Measurements from ENCODE around the gene ZNF281. TPM values are rescaled to one million over a fixed set of nuclear protein-coding genes. Genes with fewer than 3 reads are reported as not detected.

Gene ZNF281
- polyA plus RNA-seq, 1 donor: 16.5 TPM

GRCh38 chr1:200398373-200398772 lies 11.5 kb downstream of the ZNF281 start:
- no peak for DNase-seq
- Histone ChIP-seq H3K9me3 (ENCODE audit: control insufficient read depth, low read depth, low read length) (no peaks in the 10 kb centered on the region), H3K27me3 (ENCODE audit: control insufficient read depth, insufficient read depth, low read length) (no peaks in the 10 kb centered on the region), H3K27ac (ENCODE audit: low read length) (no peak overlapping the region), H3K4me3 (ENCODE audit: low read length) (no peak overlapping the region), H3K4me1 (ENCODE audit: control insufficient read depth, insufficient read depth, low read length) (no peaks in the 10 kb centered on the region), H3K36me3 (ENCODE audit: control insufficient read depth, insufficient read depth, low read length) (no peaks in the 10 kb centered on the region)
- WGBS (ENCODE audit: insufficient coverage, low lambda C conversion rate): 100% methylated on average over 1 of the region's 1 CpG

- no peaks in the 10 kb centered on the region for H3K9me3 ChIP-seq (ENCODE audit: control insufficient read depth, low read depth, low read length)
- H3K36me3 ChIP-seq (ENCODE audit: control insufficient read depth, insufficient read depth, low read length): no peaks in the 10 kb centered on the region
- H3K27me3 ChIP-seq (ENCODE audit: control insufficient read depth, insufficient read depth, low read length): no peaks in the 10 kb centered on the region
- no peaks in the 10 kb centered on the region for H3K4me1 ChIP-seq (ENCODE audit: control insufficient read depth, insufficient read depth, low read length)
- no peak for DNase-seq
- WGBS (ENCODE audit: insufficient coverage, low lambda C conversion rate): no CpG with 5 or more reads among the region's 7 CpGs
- H3K4me3 ChIP-seq (ENCODE audit: low read length): no peak overlapping the region
- no peak overlapping the region for H3K27ac ChIP-seq (ENCODE audit: low read length)
These were observed 17.1 kb downstream of the ZNF281 start for GRCh38 chr1:200392625-200393185.

- Histone ChIP-seq H3K27ac (ENCODE audit: low read length) (no peak overlapping the region), H3K36me3 (ENCODE audit: control insufficient read depth, insufficient read depth, low read length) (no peaks in the 10 kb centered on the region), H3K4me1 (ENCODE audit: control insufficient read depth, insufficient read depth, low read length) (no peaks in the 10 kb centered on the region), H3K9me3 (ENCODE audit: control insufficient read depth, low read depth, low read length) (no peaks in the 10 kb centered on the region), H3K27me3 (ENCODE audit: control insufficient read depth, insufficient read depth, low read length) (no peaks in the 10 kb centered on the region), H3K4me3 (ENCODE audit: low read length) (no peak overlapping the region)
- WGBS (ENCODE audit: insufficient coverage, low lambda C conversion rate): no CpG with 5 or more reads among the region's 1 CpG
- no peak for DNase-seq
These were observed 18.1 kb downstream of the ZNF281 start for GRCh38 chr1:200391747-200392146.

- H3K9me3 ChIP-seq (ENCODE audit: control insufficient read depth, low read depth, low read length): no peaks in the 10 kb centered on the region
- no peak overlapping the region for H3K4me3 ChIP-seq (ENCODE audit: low read length)
- H3K27ac ChIP-seq (ENCODE audit: low read length): no peak overlapping the region
- no peaks in the 10 kb centered on the region for H3K36me3 ChIP-seq (ENCODE audit: control insufficient read depth, insufficient read depth, low read length)
- WGBS (ENCODE audit: insufficient coverage, low lambda C conversion rate): no CpG with 5 or more reads among the region's 1 CpG
- no peaks in the 10 kb centered on the region for H3K27me3 ChIP-seq (ENCODE audit: control insufficient read depth, insufficient read depth, low read length)
- no peaks in the 10 kb centered on the region for H3K4me1 ChIP-seq (ENCODE audit: control insufficient read depth, insufficient read depth, low read length)
- no peak for DNase-seq
These were observed 21.0 kb downstream of the ZNF281 start for GRCh38 chr1:200388791-200389190.

GRCh38 chr1:200386416-200386815 lies 23.4 kb downstream of the ZNF281 start:
- no CpG with 5 or more reads among the region's 4 CpGs for WGBS (ENCODE audit: insufficient coverage, low lambda C conversion rate)
- no peaks in the 10 kb centered on the region for H3K4me1 ChIP-seq (ENCODE audit: control insufficient read depth, insufficient read depth, low read length)
- no peak overlapping the region for H3K4me3 ChIP-seq (ENCODE audit: low read length)
- H3K27me3 ChIP-seq (ENCODE audit: control insufficient read depth, insufficient read depth, low read length): no peaks in the 10 kb centered on the region
- DNase-seq: no peak
- no peaks in the 10 kb centered on the region for H3K36me3 ChIP-seq (ENCODE audit: control insufficient read depth, insufficient read depth, low read length)
- H3K9me3 ChIP-seq (ENCODE audit: control insufficient read depth, low read depth, low read length): no peaks in the 10 kb centered on the region
- H3K27ac ChIP-seq (ENCODE audit: low read length): no peak overlapping the region

GRCh38 chr1:200384818-200385390 lies 24.9 kb downstream of the ZNF281 start:
- WGBS (ENCODE audit: insufficient coverage, low lambda C conversion rate): 100% methylated on average over 4 of the region's 11 CpGs
- DNase-seq: no peak
- H3K9me3 ChIP-seq (ENCODE audit: control insufficient read depth, low read depth, low read length): no peaks in the 10 kb centered on the region
- H3K27ac ChIP-seq (ENCODE audit: low read length): no peak overlapping the region
- no peaks in the 10 kb centered on the region for H3K4me1 ChIP-seq (ENCODE audit: control insufficient read depth, insufficient read depth, low read length)
- no peaks in the 10 kb centered on the region for H3K27me3 ChIP-seq (ENCODE audit: control insufficient read depth, insufficient read depth, low read length)
- no peaks in the 10 kb centered on the region for H3K36me3 ChIP-seq (ENCODE audit: control insufficient read depth, insufficient read depth, low read length)
- H3K4me3 ChIP-seq (ENCODE audit: low read length): no peak overlapping the region

GRCh38 chr1:200381256-200381984 lies 28.4 kb downstream of the ZNF281 start:
- Histone ChIP-seq H3K9me3 (ENCODE audit: control insufficient read depth, low read depth, low read length) (no peaks in the 10 kb centered on the region), H3K4me1 (ENCODE audit: control insufficient read depth, insufficient read depth, low read length) (no peaks in the 10 kb centered on the region), H3K4me3 (ENCODE audit: low read length) (no peak overlapping the region), H3K36me3 (ENCODE audit: control insufficient read depth, insufficient read depth, low read length) (no peaks in the 10 kb centered on the region), H3K27ac (ENCODE audit: low read length) (no peak overlapping the region), H3K27me3 (ENCODE audit: control insufficient read depth, insufficient read depth, low read length) (no peaks in the 10 kb centered on the region)
- WGBS (ENCODE audit: insufficient coverage, low lambda C conversion rate): 98% methylated on average over 8 of the region's 8 CpGs
- no peak for DNase-seq

- peak in 1 of 2 donors; percentile 9 for DNase-seq
- Histone ChIP-seq H3K4me1 (ENCODE audit: control insufficient read depth, insufficient read depth, low read length) (no peaks in the 10 kb centered on the region), H3K27ac (ENCODE audit: low read length) (no peak overlapping the region), H3K36me3 (ENCODE audit: control insufficient read depth, insufficient read depth, low read length) (no peaks in the 10 kb centered on the region), H3K9me3 (ENCODE audit: control insufficient read depth, low read depth, low read length) (no peaks in the 10 kb centered on the region), H3K4me3 (ENCODE audit: low read length) (no peak overlapping the region), H3K27me3 (ENCODE audit: control insufficient read depth, insufficient read depth, low read length) (no peaks in the 10 kb centered on the region)
- WGBS (ENCODE audit: insufficient coverage, low lambda C conversion rate): no CpG with 5 or more reads among the region's 1 CpG
These were observed 29.2 kb downstream of the ZNF281 start for GRCh38 chr1:200380589-200381021.

- WGBS (ENCODE audit: insufficient coverage, low lambda C conversion rate): 100% methylated on average over 1 of the region's 3 CpGs
- Histone ChIP-seq H3K36me3 (ENCODE audit: control insufficient read depth, insufficient read depth, low read length) (no peaks in the 10 kb centered on the region), H3K27ac (ENCODE audit: low read length) (no peak overlapping the region), H3K9me3 (ENCODE audit: control insufficient read depth, low read depth, low read length) (no peaks in the 10 kb centered on the region), H3K4me3 (ENCODE audit: low read length) (no peak overlapping the region), H3K4me1 (ENCODE audit: control insufficient read depth, insufficient read depth, low read length) (no peaks in the 10 kb centered on the region), H3K27me3 (ENCODE audit: control insufficient read depth, insufficient read depth, low read length) (no peaks in the 10 kb centered on the region)
- DNase-seq: no peak
These were observed 29.8 kb downstream of the ZNF281 start for GRCh38 chr1:200379940-200380588.

- no peak for DNase-seq
- Histone ChIP-seq H3K4me1 (ENCODE audit: control insufficient read depth, insufficient read depth, low read length) (no peaks in the 10 kb centered on the region), H3K27me3 (ENCODE audit: control insufficient read depth, insufficient read depth, low read length) (no peaks in the 10 kb centered on the region), H3K4me3 (ENCODE audit: low read length) (no peak overlapping the region), H3K36me3 (ENCODE audit: control insufficient read depth, insufficient read depth, low read length) (no peaks in the 10 kb centered on the region), H3K9me3 (ENCODE audit: control insufficient read depth, low read depth, low read length) (no peaks in the 10 kb centered on the region), H3K27ac (ENCODE audit: low read length) (no peak overlapping the region)
- WGBS (ENCODE audit: insufficient coverage, low lambda C conversion rate): no CpG with 5 or more reads among the region's 1 CpG
These were observed 30.4 kb downstream of the ZNF281 start for GRCh38 chr1:200379432-200379757.
